ENCODE results near the gene DIP2C.
A peak's percentile ranks its signal among the peaks of the same experiment; 100 is the strongest.

DIP2C gene

DNA sequence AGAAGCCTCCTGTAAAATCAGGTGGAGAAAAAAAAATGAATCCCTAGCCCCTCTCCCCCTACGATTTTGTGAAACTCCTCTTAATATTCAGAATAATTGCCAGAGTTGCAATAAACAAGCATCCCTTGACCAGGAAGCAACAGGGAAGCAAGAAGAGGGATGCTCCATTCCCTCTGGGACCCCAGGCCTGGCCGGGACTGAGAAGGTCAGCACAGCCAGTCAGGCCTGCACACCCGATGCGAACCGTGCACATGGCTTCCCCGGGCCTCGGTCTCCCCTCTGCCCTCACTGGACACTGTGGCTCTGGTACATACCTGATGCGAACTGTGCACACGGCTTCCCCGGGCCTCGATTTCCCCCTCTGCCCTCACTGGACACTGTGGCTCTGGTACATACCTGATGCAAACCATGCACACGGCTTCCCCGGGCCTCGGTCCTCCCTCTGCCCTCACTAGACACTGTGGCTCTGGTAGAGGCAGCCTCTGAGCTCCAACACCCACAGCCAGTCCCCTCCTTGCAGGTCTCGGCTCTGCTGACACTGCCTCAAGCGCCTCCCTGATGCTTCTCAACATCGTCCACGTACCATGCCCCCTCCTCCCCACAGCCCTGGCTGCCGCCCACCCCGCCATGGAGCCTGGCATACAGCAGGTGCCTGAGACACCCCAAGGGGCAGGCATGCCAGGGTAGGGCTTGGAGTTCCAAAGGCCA, 138.6 kb downstream of the DIP2C start:
- H2BK120ac ChIP-seq (ENCODE audit: insufficient read depth, low read length, poor library complexity), result no peak overlapping the region
- H4K8ac ChIP-seq (ENCODE audit: low read depth, low read length), result no peak overlapping the region
- no peaks in the 10 kb centered on the region for H3K9me3 ChIP-seq (ENCODE audit: insufficient read depth, low read depth, low read length)

GRCh38 chr10:549391-549790, 140.1 kb downstream of the DIP2C start:
- no peak overlapping the region for H3K4me2 ChIP-seq (ENCODE audit: low read length)

More for the DNA sequence above, 138.6 kb downstream of the DIP2C start:
- no peak overlapping the region for H2BK5ac ChIP-seq (ENCODE audit: low read depth, low read length, poor library complexity)
- H3K9ac ChIP-seq (ENCODE audit: low read length), result no peak overlapping the region
- H2AFZ ChIP-seq (ENCODE audit: insufficient read depth, low read length, poor library complexity), result no peak overlapping the region
- no peak overlapping the region for H3K18ac ChIP-seq (ENCODE audit: low read length)
- no peak overlapping the region for H2AK5ac ChIP-seq (ENCODE audit: low read length)
- H4K91ac ChIP-seq (ENCODE audit: low read depth, low read length), result no peak overlapping the region
- H3K27ac ChIP-seq (ENCODE audit: low read depth, low read length), result no peak overlapping the region
- peaks cover 20 to 25% of the 10 kb centered on the region in 2 experiments for H3K4me1 ChIP-seq (ENCODE audit: control insufficient read depth in 1 of 2, insufficient read depth in 2 of 2, low read length in 2 of 2)
- no peak overlapping the region for H3K4me2 ChIP-seq (ENCODE audit: low read length)
- WGBS (ENCODE audit: extremely low coverage, insufficient coverage, insufficient read length), result no CpG with 5 or more reads among the region's 20 CpGs
- no peak overlapping the region for H3K4me3 ChIP-seq (ENCODE audit: low read depth, low read length)
- no peaks in the 10 kb centered on the region for H3K36me3 ChIP-seq (ENCODE audit: control insufficient read depth in 1 of 2, insufficient read depth in 2 of 2, low read length in 2 of 2)
- H2BK12ac ChIP-seq (ENCODE audit: low read length), result no peak overlapping the region
- no peaks in the 10 kb centered on the region for H3K27me3 ChIP-seq (ENCODE audit: insufficient read depth, low read length)
- H3K79me2 ChIP-seq (ENCODE audit: control insufficient read depth, insufficient read depth, low read length, poor library complexity), result peaks cover 4% of the 10 kb centered on the region
- H3K23ac ChIP-seq (ENCODE audit: low read length), result no peak overlapping the region
- H3K79me1 ChIP-seq (ENCODE audit: low read length), result peaks cover 17% of the 10 kb centered on the region
- DNase-seq, result no peak
- no peak overlapping the region for H3K4ac ChIP-seq (ENCODE audit: low read depth, low read length)
- no peak overlapping the region for H4K12ac ChIP-seq (ENCODE audit: low read depth, low read length)
- no peak overlapping the region for H3K14ac ChIP-seq (ENCODE audit: low read length)

DNA sequence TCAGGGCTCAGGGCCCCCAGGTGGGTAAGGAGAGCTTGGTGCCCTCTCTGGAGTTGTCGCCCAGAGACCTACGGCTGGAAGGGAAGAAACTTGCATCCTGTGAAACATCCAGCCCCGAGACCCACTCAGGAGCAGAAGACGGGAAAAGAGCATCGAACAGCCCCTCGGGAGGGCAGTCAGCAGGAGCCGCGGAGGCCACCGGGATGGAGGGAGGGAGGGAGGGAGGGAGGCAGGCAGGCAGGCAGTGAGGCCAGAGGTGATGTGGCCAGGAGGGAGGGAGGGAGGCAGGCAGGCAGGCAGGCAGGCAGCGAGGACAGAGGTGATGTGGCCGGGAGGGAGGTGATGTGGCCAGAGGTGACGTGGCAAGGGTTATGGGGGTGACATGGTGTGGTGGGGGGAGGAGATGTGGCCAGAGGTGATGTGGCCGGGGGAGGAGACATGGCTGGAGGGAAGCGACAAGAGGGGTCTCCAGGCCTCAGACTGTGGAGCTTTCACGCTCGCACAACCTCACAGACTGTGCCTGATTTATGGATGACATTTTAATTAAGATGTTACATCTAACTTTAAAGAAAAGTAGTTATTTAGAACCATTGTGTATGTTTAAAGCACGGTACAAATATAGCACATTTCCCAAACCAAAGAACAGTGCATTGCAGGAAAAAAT, 141.1 kb downstream of the DIP2C start:
- Histone ChIP-seq H3K4ac (ENCODE audit: low read depth, low read length) (no peak overlapping the region), H2BK120ac (ENCODE audit: insufficient read depth, low read length, poor library complexity) (no peak overlapping the region), H3K14ac (ENCODE audit: low read length) (no peak overlapping the region), H4K12ac (ENCODE audit: low read depth, low read length) (no peak overlapping the region), H3K79me2 (ENCODE audit: control insufficient read depth, insufficient read depth, low read length, poor library complexity) (peaks cover 2% of the 10 kb centered on the region), H3K27ac (ENCODE audit: low read depth, low read length) (peak overlapping the region; percentile 50), H2AK5ac (ENCODE audit: low read length) (no peak overlapping the region), H3K4me2 (ENCODE audit: low read length) (no peak overlapping the region), H3K23ac (ENCODE audit: low read length) (no peak overlapping the region), H2AFZ (ENCODE audit: insufficient read depth, low read length, poor library complexity) (no peak overlapping the region), H4K8ac (ENCODE audit: low read depth, low read length) (no peak overlapping the region), H3K4me1 (ENCODE audit: control insufficient read depth in 1 of 2, insufficient read depth in 2 of 2, low read length in 2 of 2) (peaks cover 19 to 20% of the 10 kb centered on the region in 2 experiments), H3K79me1 (ENCODE audit: low read length) (peaks cover 16% of the 10 kb centered on the region), H3K9ac (ENCODE audit: low read length) (no peak overlapping the region), H3K18ac (ENCODE audit: low read length) (no peak overlapping the region), H4K91ac (ENCODE audit: low read depth, low read length) (peak overlapping the region; percentile 30), H2BK5ac (ENCODE audit: low read depth, low read length, poor library complexity) (no peak overlapping the region), H3K36me3 (ENCODE audit: control insufficient read depth in 1 of 2, insufficient read depth in 2 of 2, low read length in 2 of 2) (peaks cover 0 to 3% of the 10 kb centered on the region in 2 experiments), H3K27me3 (ENCODE audit: insufficient read depth, low read length) (no peaks in the 10 kb centered on the region), H2BK12ac (ENCODE audit: low read length) (peak overlapping the region; percentile 7), H3K9me3 (ENCODE audit: insufficient read depth, low read depth, low read length) (peaks cover 2% of the 10 kb centered on the region), H3K4me3 (ENCODE audit: low read depth, low read length) (no peak overlapping the region)
- DNase-seq, result peak in 1 of 2 donors; percentile 13
- no CpG with 5 or more reads among the region's 17 CpGs for WGBS (ENCODE audit: extremely low coverage, insufficient coverage, insufficient read length)

More at GRCh38 chr10:549391-549790, 140.1 kb downstream of the DIP2C start:
- no peak overlapping the region for H3K27ac ChIP-seq (ENCODE audit: low read depth, low read length)
- no peak overlapping the region for H2AFZ ChIP-seq (ENCODE audit: insufficient read depth, low read length, poor library complexity)
- peaks cover 2% of the 10 kb centered on the region for H3K79me2 ChIP-seq (ENCODE audit: control insufficient read depth, insufficient read depth, low read length, poor library complexity)
- H3K36me3 ChIP-seq (ENCODE audit: control insufficient read depth in 1 of 2, insufficient read depth in 2 of 2, low read length in 2 of 2), result no peaks in the 10 kb centered on the region
- no peak overlapping the region for H3K18ac ChIP-seq (ENCODE audit: low read length)
- no peak overlapping the region for H3K14ac ChIP-seq (ENCODE audit: low read length)
- no CpG with 5 or more reads among the region's 16 CpGs for WGBS (ENCODE audit: extremely low coverage, insufficient coverage, insufficient read length)
- H3K4me3 ChIP-seq (ENCODE audit: low read depth, low read length), result no peak overlapping the region
- no peak overlapping the region for H2AK5ac ChIP-seq (ENCODE audit: low read length)
- peak overlapping the region; percentile 3 for H4K91ac ChIP-seq (ENCODE audit: low read depth, low read length)
- no peak overlapping the region for H2BK5ac ChIP-seq (ENCODE audit: low read depth, low read length, poor library complexity)
- no peak overlapping the region for H4K12ac ChIP-seq (ENCODE audit: low read depth, low read length)
- DNase-seq, result no peak
- H3K27me3 ChIP-seq (ENCODE audit: insufficient read depth, low read length), result no peaks in the 10 kb centered on the region
- H3K79me1 ChIP-seq (ENCODE audit: low read length), result peaks cover 16% of the 10 kb centered on the region
- no peak overlapping the region for H3K9ac ChIP-seq (ENCODE audit: low read length)
- H3K9me3 ChIP-seq (ENCODE audit: insufficient read depth, low read depth, low read length), result no peaks in the 10 kb centered on the region
- H2BK12ac ChIP-seq (ENCODE audit: low read length), result peak overlapping the region; percentile 3
- peak overlapping the region; percentile 8 for H3K23ac ChIP-seq (ENCODE audit: low read length)
- H3K4me1 ChIP-seq (ENCODE audit: control insufficient read depth in 1 of 2, insufficient read depth in 2 of 2, low read length in 2 of 2), result peaks cover 19 to 20% of the 10 kb centered on the region in 2 experiments
- H3K4ac ChIP-seq (ENCODE audit: low read depth, low read length), result no peak overlapping the region
- H4K8ac ChIP-seq (ENCODE audit: low read depth, low read length), result no peak overlapping the region
- no peak overlapping the region for H2BK120ac ChIP-seq (ENCODE audit: insufficient read depth, low read length, poor library complexity)

- peaks cover 2% of the 10 kb centered on the region for H3K9me3 ChIP-seq (ENCODE audit: insufficient read depth, low read depth, low read length)
- no peaks in the 10 kb centered on the region for H3K27me3 ChIP-seq (ENCODE audit: insufficient read depth, low read length)
- no CpG with 5 or more reads among the region's 6 CpGs for WGBS (ENCODE audit: extremely low coverage, insufficient coverage, insufficient read length)
- H3K4me3 ChIP-seq (ENCODE audit: low read depth, low read length), result no peak overlapping the region
- peaks cover 2% of the 10 kb centered on the region for H3K79me2 ChIP-seq (ENCODE audit: control insufficient read depth, insufficient read depth, low read length, poor library complexity)
- no peak overlapping the region for H3K9ac ChIP-seq (ENCODE audit: low read length)
- H3K23ac ChIP-seq (ENCODE audit: low read length), result no peak overlapping the region
- H3K36me3 ChIP-seq (ENCODE audit: control insufficient read depth in 1 of 2, insufficient read depth in 2 of 2, low read length in 2 of 2), result peaks cover 0 to 3% of the 10 kb centered on the region in 2 experiments
- peaks cover 16% of the 10 kb centered on the region for H3K79me1 ChIP-seq (ENCODE audit: low read length)
- H3K4me1 ChIP-seq (ENCODE audit: control insufficient read depth in 1 of 2, insufficient read depth in 2 of 2, low read length in 2 of 2), result peaks cover 19 to 20% of the 10 kb centered on the region in 2 experiments
- H4K91ac ChIP-seq (ENCODE audit: low read depth, low read length), result peak overlapping the region; percentile 28
- H2BK5ac ChIP-seq (ENCODE audit: low read depth, low read length, poor library complexity), result peak overlapping the region; percentile 32
- H2AFZ ChIP-seq (ENCODE audit: insufficient read depth, low read length, poor library complexity), result no peak overlapping the region
- H2AK5ac ChIP-seq (ENCODE audit: low read length), result peak overlapping the region; percentile 44
- H3K4me2 ChIP-seq (ENCODE audit: low read length), result peak overlapping the region; percentile 53
- H3K27ac ChIP-seq (ENCODE audit: low read depth, low read length), result peak overlapping the region; percentile 92
- H3K18ac ChIP-seq (ENCODE audit: low read length), result peak overlapping the region; percentile 22
- no peak overlapping the region for H3K4ac ChIP-seq (ENCODE audit: low read depth, low read length)
- H2BK120ac ChIP-seq (ENCODE audit: insufficient read depth, low read length, poor library complexity), result peak overlapping the region; percentile 43
- H4K12ac ChIP-seq (ENCODE audit: low read depth, low read length), result no peak overlapping the region
- DNase-seq, result peak; percentile 36 to 75
- no peak overlapping the region for H4K8ac ChIP-seq (ENCODE audit: low read depth, low read length)
- peak overlapping the region; percentile 39 for H2BK12ac ChIP-seq (ENCODE audit: low read length)
- peak overlapping the region; percentile 32 for H3K14ac ChIP-seq (ENCODE audit: low read length)
These were observed 141.8 kb downstream of the DIP2C start for GRCh38 chr10:547591-548081.

Data from trophoblast cell (in vitro differentiated cells and primary cell).